Measurements from ENCODE around the gene LRBA. TPM values are rescaled to one million over a fixed set of nuclear protein-coding genes. Genes with fewer than 3 reads are reported as not detected.

The LRBA gene
- total and polyA plus RNA-seq, 9 of the 15 experiments (the other 6 are each of a cell fraction or from before 2014, with no cell fraction given) = 24.2 to 88.7 (median 59.7) TPM

GRCh38 chr4:150952167-150952845 lies 62.8 kb downstream of the LRBA start:
- Histone ChIP-seq H3K9me1 (ENCODE audit: control insufficient read depth, insufficient read depth, low read length) (no peaks in the 10 kb centered on the region), H3K9me3 (replicated peaks; ENCODE audit: control insufficient read depth, insufficient read depth, low read depth, low read length) (peaks cover 2% of the 10 kb centered on the region; the same call in 1 of the 2 replicates), H3K4me2 (ENCODE audit: insufficient read depth, low read length) (peak overlapping the region; percentile 52), H3K79me2 (ENCODE audit: control insufficient read depth, insufficient read depth, low read length) (peaks cover 85% of the 10 kb centered on the region), H3K27ac (ENCODE audit: extremely low read depth, low read depth, low read length) (peak overlapping the region; percentile 58; the same call in 2 of the 3 replicates), H4K20me1 (replicated peaks; ENCODE audit: control insufficient read depth, insufficient read depth, low read length) (no peaks in the 10 kb centered on the region), H3K27me3 (ENCODE audit: control insufficient read depth in 2 of 2, insufficient read depth in 2 of 2, low read length in 2 of 2) (no peaks in the 10 kb centered on the region), H3K36me3 (ENCODE audit: control insufficient read depth, insufficient read depth, low read length) (0 out of 3 replicates have a peak, but pooled peaks cover 3% of the 10 kb centered on the region), H3K4me1 (replicated peaks in 1 of 2; ENCODE audit: control insufficient read depth in 2 of 2, insufficient read depth in 2 of 2, low read length in 2 of 2) (peaks cover 3 to 8% of the 10 kb centered on the region in 2 experiments; a peak in 4 of 5 replicates), H3K4me3 (no peak overlapping the region), H3K9ac (ENCODE audit: insufficient read depth in 1 of 2, low read depth in 2 of 2, low read length in 2 of 2) (no peak overlapping the region; a peak in 1 of 4 replicates), H2AFZ (ENCODE audit: low read depth, low read length) (0 out of 2 replicates have a peak overlapping the region, but pooled peaks have one; percentile 11)
- peak; percentile 9 to 67 (median 16) for DNase-seq (ENCODE audit: extremely low read depth in 1 of 4, low spot score in 3 of 4)
- POLR2A ChIA-PET = no interaction called here
- in situ Hi-C loops (cut with MboI) = no loop called here
- BruUV-seq (replicated peaks) = no TSS peak
- 6% methylated on average over 6 of the region's 6 CpGs for WGBS (ENCODE audit: insufficient coverage, low coverage, missing lambda C conversion rate)
- ATAC-seq = peak; percentile 83
- FAIRE-seq = peak; percentile 75
- intact Hi-C loops (cut with micrococcal nuclease) = no loop called here
- CTCF ChIA-PET (ENCODE audit: low intra/inter-chr PET ratio) = no interaction called here
- TF ChIP-seq ZNF583 (CRISPR knock-in tag; IDR thresholded peaks at IDR 0.05) = no peak
- no peak for TF ChIP-seq MLLT1 (IDR thresholded peaks at IDR 0.05)
- no peak for TF ChIP-seq ZBTB26 (CRISPR knock-in tag; IDR thresholded peaks at IDR 0.05)
- TF ChIP-seq, protein P1, sequence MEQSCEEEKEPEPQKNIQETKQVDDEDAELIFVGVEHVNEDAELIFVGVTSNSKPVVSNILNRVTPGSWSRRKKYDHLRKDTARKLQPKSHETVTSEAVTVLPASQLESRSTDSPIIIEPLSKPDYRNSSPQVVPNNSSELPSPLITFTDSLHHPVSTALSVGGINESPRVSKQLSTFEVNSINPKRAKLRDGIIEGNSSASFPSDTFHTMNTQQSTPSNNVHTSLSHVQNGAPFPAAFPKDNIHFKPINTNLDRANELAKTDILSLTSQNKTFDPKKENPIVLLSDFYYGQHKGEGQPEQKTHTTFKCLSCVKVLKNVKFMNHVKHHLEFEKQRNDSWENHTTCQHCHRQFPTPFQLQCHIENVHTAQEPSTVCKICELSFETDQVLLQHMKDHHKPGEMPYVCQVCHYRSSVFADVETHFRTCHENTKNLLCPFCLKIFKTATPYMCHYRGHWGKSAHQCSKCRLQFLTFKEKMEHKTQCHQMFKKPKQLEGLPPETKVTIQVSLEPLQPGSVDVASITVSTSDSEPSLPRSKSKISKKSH (CRISPR knock-in tag; IDR thresholded peaks at IDR 0.05) = no peak
- no peak for TF ChIP-seq HNRNPLL (IDR thresholded peaks at IDR 0.05; ENCODE audit: low read depth, low read length, poor library complexity, severe bottlenecking)
- no peak for TF ChIP-seq BRF1 (IDR thresholded peaks at IDR 0.05; ENCODE audit: borderline replicate concordance, extremely low read depth, insufficient read length)
- TF ChIP-seq, protein P2, sequence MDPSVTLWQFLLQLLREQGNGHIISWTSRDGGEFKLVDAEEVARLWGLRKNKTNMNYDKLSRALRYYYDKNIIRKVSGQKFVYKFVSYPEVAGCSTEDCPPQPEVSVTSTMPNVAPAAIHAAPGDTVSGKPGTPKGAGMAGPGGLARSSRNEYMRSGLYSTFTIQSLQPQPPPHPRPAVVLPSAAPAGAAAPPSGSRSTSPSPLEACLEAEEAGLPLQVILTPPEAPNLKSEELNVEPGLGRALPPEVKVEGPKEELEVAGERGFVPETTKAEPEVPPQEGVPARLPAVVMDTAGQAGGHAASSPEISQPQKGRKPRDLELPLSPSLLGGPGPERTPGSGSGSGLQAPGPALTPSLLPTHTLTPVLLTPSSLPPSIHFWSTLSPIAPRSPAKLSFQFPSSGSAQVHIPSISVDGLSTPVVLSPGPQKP (CRISPR knock-in tag; IDR thresholded peaks at IDR 0.05) = no peak
- no peak for TF ChIP-seq MCM5 (IDR thresholded peaks at IDR 0.05; ENCODE audit: low read depth)
- no peak for TF ChIP-seq ARID3A (IDR thresholded peaks at IDR 0.05; ENCODE audit: borderline replicate concordance, low read depth, low read length)
- no peak for TF ChIP-seq ESRRB (CRISPR knock-in tag; IDR thresholded peaks at IDR 0.05; ENCODE audit: borderline replicate concordance)
- TF ChIP-seq NR2F6 (CRISPR knock-in tag; IDR thresholded peaks at IDR 0.05) = no peak
- no peak for TF ChIP-seq CHD1 (IDR thresholded peaks at IDR 0.05; ENCODE audit: low read length)
- TF ChIP-seq DPF2 (IDR thresholded peaks at IDR 0.05) = peak; percentile 3; the same call in 1 of the 2 replicates

Data from K562 (cell line).